Measurements from ENCODE around the gene CARD19. TPM values are rescaled to one million over a fixed set of nuclear protein-coding genes. Genes with fewer than 3 reads are reported as not detected.

CARD19 gene
- total and polyA plus RNA-seq, 9 of the 15 experiments (the other 6 are each of a cell fraction or from before 2014, with no cell fraction given), result 0.90 to 34.9 (median 14.6) TPM

GRCh38 chr9:93072383-93072795 lies 23.6 kb upstream of the CARD19 start (continued):
- TF ChIP-seq MAZ (CRISPR knock-in tag; conservative IDR thresholded peaks at IDR 0.05 in 1 of 2, IDR thresholded peaks at IDR 0.05 in 1 of 2) (no peak), NFATC3 (IDR thresholded peaks at IDR 0.05) (no peak), DPF2 (IDR thresholded peaks at IDR 0.05) (no peak), ZNF280A (IDR thresholded peaks at IDR 0.05; ENCODE audit: low read depth, partially characterized antibody) (no peak), CREB1 (IDR thresholded peaks at IDR 0.05) (no peak), CREB1 (CRISPR knock-in tag; IDR thresholded peaks at IDR 0.05) (no peak)
- TF ChIP-seq, protein P1, sequence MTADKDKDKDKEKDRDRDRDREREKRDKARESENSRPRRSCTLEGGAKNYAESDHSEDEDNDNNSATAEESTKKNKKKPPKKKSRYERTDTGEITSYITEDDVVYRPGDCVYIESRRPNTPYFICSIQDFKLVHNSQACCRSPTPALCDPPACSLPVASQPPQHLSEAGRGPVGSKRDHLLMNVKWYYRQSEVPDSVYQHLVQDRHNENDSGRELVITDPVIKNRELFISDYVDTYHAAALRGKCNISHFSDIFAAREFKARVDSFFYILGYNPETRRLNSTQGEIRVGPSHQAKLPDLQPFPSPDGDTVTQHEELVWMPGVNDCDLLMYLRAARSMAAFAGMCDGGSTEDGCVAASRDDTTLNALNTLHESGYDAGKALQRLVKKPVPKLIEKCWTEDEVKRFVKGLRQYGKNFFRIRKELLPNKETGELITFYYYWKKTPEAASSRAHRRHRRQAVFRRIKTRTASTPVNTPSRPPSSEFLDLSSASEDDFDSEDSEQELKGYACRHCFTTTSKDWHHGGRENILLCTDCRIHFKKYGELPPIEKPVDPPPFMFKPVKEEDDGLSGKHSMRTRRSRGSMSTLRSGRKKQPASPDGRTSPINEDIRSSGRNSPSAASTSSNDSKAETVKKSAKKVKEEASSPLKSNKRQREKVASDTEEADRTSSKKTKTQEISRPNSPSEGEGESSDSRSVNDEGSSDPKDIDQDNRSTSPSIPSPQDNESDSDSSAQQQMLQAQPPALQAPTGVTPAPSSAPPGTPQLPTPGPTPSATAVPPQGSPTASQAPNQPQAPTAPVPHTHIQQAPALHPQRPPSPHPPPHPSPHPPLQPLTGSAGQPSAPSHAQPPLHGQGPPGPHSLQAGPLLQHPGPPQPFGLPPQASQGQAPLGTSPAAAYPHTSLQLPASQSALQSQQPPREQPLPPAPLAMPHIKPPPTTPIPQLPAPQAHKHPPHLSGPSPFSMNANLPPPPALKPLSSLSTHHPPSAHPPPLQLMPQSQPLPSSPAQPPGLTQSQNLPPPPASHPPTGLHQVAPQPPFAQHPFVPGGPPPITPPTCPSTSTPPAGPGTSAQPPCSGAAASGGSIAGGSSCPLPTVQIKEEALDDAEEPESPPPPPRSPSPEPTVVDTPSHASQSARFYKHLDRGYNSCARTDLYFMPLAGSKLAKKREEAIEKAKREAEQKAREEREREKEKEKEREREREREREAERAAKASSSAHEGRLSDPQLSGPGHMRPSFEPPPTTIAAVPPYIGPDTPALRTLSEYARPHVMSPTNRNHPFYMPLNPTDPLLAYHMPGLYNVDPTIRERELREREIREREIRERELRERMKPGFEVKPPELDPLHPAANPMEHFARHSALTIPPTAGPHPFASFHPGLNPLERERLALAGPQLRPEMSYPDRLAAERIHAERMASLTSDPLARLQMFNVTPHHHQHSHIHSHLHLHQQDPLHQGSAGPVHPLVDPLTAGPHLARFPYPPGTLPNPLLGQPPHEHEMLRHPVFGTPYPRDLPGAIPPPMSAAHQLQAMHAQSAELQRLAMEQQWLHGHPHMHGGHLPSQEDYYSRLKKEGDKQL (CRISPR knock-in tag; IDR thresholded peaks at IDR 0.05; ENCODE audit: borderline replicate concordance), result no peak

All from K562 (cell line).